Mesothelial cell of epicardium (in vitro differentiated cells): ENCODE results near the gene SET. TPM values are rescaled to one million over a fixed set of nuclear protein-coding genes. Genes with fewer than 3 reads are reported as not detected.
"Not testable (repeated sequence)": the region's sequence is repeated elsewhere in the genome, so short reads cannot be mapped to it uniquely, and the experiment has no call there.

ENCODE experiments used
- DNase-seq, 2 experiments: peaks; one replicate each; pipeline ENCODE4 v3.0.0; 2021; ENCODE audit warnings: low spot score in 2 of 2; ENCODE audit not compliant: unreplicated experiment in 2 of 2
- H3K27ac Mint-ChIP-seq: 2 replicates; pipeline ENCODE4 v1.8.0; 2021; ENCODE audit warnings: mixed read lengths
- H3K27me3 Mint-ChIP-seq: 2 replicates; pipeline ENCODE4 v1.8.0; 2021; ENCODE audit warnings: low read depth, mixed read lengths
- H3K36me3 Mint-ChIP-seq: 2 replicates; pipeline ENCODE4 v1.8.0; 2021; ENCODE audit warnings: mixed read lengths
- H3K4me1 Mint-ChIP-seq: 2 replicates; pipeline ENCODE4 v1.8.0; 2021; ENCODE audit warnings: mixed read lengths
- H3K4me3 Mint-ChIP-seq: 2 replicates; pipeline ENCODE4 v1.8.0; 2021; ENCODE audit warnings: mild to moderate bottlenecking, moderate library complexity, mixed read lengths
- H3K9me3 Mint-ChIP-seq: 2 replicates; pipeline ENCODE4 v1.8.0; 2021; ENCODE audit warnings: mixed read lengths
- CTCF ChIP-seq: fragments of 200-600 bp; sonication (generic); IDR thresholded peaks from one replicate; pipeline ENCODE4 v1.5.0; 2021; ENCODE audit warnings: antibody characterized with exemption; ENCODE audit not compliant: unreplicated experiment
- total RNA-seq: library from RNA; stranded (reverse); gene quantifications from 3 replicates; pipeline ENCODE4 v1.2.1, GENCODE V29; 2021

SET gene
- total RNA-seq, 1 donor from 2014 or later, result 471 TPM

DNA sequence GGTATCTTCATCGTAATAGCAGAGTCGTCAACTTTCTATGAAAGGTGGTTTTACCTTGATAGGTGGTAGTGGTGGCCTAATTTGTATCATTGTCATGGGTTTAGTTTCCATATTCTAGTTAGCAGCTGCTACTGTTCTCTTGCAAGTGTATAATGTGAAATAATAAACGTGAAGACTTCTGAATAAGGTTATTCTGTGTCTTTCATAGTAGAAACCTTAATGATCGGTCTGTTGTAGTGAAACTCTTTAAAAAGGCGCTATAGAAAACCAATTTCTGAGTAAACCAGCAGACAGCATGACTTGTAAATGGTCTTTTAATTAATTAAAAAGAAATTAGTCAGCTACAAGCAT, 1.6 kb downstream of the SET start:
- Mint-ChIP-seq H3K9me3 (no peaks in the 10 kb centered on the region), H3K36me3 (peaks cover 23% of the 10 kb centered on the region), H3K27me3 (no peaks in the 10 kb centered on the region), H3K27ac (peak overlapping the region; percentile 100), H3K4me3 (peak overlapping the region; percentile 100), H3K4me1 (peaks cover 28% of the 10 kb centered on the region)
- DNase-seq, result no peak
- no peak for TF ChIP-seq CTCF

GRCh38 chr9:128693738-128694137, 4.7 kb downstream of the SET start:
- Mint-ChIP-seq H3K27ac (peak overlapping the region; percentile 22), H3K36me3 (peaks cover 29% of the 10 kb centered on the region), H3K4me1 (peaks cover 14% of the 10 kb centered on the region)
- not testable (repeated sequence) for DNase-seq, H3K9me3 Mint-ChIP-seq, H3K4me3 Mint-ChIP-seq, H3K27me3 Mint-ChIP-seq

DNA sequence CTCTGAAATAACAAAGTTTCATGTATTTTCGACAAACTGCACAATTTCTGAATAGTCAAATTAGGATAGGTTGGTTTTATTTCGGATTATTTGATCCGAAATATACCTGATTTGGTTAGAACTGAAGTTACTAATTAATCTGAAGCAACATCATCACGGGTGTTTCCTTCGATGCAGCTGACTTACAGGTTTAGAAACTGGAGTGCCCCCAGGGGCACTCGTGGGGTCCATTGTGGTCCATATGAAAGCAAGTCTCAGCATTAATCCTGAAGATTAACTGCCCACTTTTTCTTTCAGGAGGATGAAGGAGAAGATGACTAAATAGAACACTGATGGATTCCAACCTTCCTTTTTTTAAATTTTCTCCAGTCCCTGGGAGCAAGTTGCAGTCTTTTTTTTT, 5.3 kb downstream of the SET start:
- DNase-seq, result no peak
- peaks cover 14% of the 10 kb centered on the region for H3K4me1 Mint-ChIP-seq
- no peak overlapping the region for H3K4me3 Mint-ChIP-seq
- peaks cover 29% of the 10 kb centered on the region for H3K36me3 Mint-ChIP-seq
- H3K9me3 Mint-ChIP-seq, result no peaks in the 10 kb centered on the region
- H3K27ac Mint-ChIP-seq, result peak overlapping the region; percentile 34
- no peak for TF ChIP-seq CTCF
- H3K27me3 Mint-ChIP-seq, result no peaks in the 10 kb centered on the region

DNA sequence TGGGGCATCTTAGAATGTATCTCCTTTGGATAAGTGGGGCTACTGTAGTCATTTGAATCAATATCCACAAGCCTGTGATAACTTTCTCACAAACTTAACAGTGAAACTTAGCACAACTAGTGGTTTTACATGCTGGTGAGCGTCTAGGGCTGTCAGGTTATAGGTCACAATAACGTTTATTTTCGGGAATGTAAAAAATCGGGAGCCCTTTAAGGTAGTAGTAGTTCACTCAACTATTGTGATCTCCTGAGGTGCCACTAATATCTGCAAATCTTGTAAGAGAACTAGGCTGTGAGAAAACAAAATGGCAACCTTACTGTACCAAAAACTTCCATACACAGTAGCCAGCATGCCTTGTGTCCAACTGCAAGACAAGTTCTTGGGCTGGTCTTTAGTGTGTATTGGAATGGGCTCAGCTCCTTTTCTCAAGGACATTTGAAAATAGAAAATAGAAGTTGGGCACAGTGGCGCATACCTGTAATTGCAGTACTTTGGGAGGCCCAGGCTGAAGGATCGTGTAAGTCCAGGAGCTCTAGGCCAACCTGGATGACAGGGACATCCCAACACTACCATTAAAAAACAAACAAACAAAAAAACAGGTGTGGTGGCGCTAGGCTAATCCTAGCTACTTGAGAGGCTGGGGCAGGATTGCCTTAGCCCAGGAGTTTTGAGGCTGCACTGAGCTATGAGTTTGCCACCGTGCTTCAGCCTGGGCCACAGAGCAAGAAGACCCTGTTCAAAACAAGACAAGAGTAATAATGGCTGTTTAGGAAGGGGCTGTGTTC, 8.1 kb downstream of the SET start:
- Mint-ChIP-seq H3K9me3 (no peaks in the 10 kb centered on the region), H3K27me3 (no peaks in the 10 kb centered on the region), H3K4me3 (no peak overlapping the region), H3K27ac (peak overlapping the region; percentile 50), H3K4me1 (peaks cover 2% of the 10 kb centered on the region), H3K36me3 (peaks cover 22% of the 10 kb centered on the region)
- TF ChIP-seq CTCF, result no peak
- no peak for DNase-seq

- H3K36me3 Mint-ChIP-seq, result peaks cover 12% of the 10 kb centered on the region
- H3K4me3 Mint-ChIP-seq, DNase-seq: not testable (repeated sequence)
Observed at GRCh38 chr9:128699096-128699795, 10.2 kb downstream of the SET start.

GRCh38 chr9:128701227-128701854, 12.3 kb downstream of the SET start:
- peak overlapping the region; percentile 56 for H3K4me3 Mint-ChIP-seq
- TF ChIP-seq CTCF, result no peak
- peaks cover 2% of the 10 kb centered on the region for H3K36me3 Mint-ChIP-seq
- peaks cover 5% of the 10 kb centered on the region for H3K4me1 Mint-ChIP-seq
- no peaks in the 10 kb centered on the region for H3K27me3 Mint-ChIP-seq
- DNase-seq, result no peak
- H3K9me3 Mint-ChIP-seq, result no peaks in the 10 kb centered on the region
- no peak overlapping the region for H3K27ac Mint-ChIP-seq

More at GRCh38 chr9:128699096-128699795, 10.2 kb downstream of the SET start:
- not testable (repeated sequence) for H3K27me3 Mint-ChIP-seq, H3K27ac Mint-ChIP-seq, H3K4me1 Mint-ChIP-seq, H3K9me3 Mint-ChIP-seq
